Kidney epithelial cell (primary cell): Measurements from ENCODE around the gene NRROS. TPM values are rescaled to one million over a fixed set of nuclear protein-coding genes. Genes with fewer than 3 reads are reported as not detected.

Experiments used
- DNase-seq: peaks from one replicate; pipeline ENCODE4 v3.0.0-alpha.2; 2010; ENCODE audit warnings: low read depth
- H3K27me3 ChIP-seq: 2 replicates; pipeline ENCODE4 v1.6.0; 2011; ENCODE audit warnings: low read length; ENCODE audit not compliant: control insufficient read depth, insufficient read depth
- H3K36me3 ChIP-seq: 2 replicates; pipeline ENCODE4 v1.5.1; 2011; ENCODE audit warnings: low read length; ENCODE audit not compliant: control insufficient read depth, insufficient read depth
- H3K4me3 ChIP-seq: 2 replicates; pipeline ENCODE4 v1.5.1; 2011; ENCODE audit warnings: low read depth, mild to moderate bottlenecking, control low read depth, low read length
- total RNA-seq: library from RNA; depleted of rRNA; stranded (reverse); fragments of >200 nt; gene quantifications from 2 replicates; pipeline ENCODE4 v1.2.3, GENCODE V29; 2015
- TF ChIP-seq, protein P1 (sequence below): IDR thresholded peaks from 2 replicates; pipeline ENCODE4 v1.5.1; 2011; ENCODE audit warnings: mild to moderate bottlenecking, moderate library complexity, low read length, control low read depth, inconsistent platforms; ENCODE audit not compliant: insufficient read depth, poor library complexity, severe bottlenecking

NRROS gene
- total RNA-seq, 1 donor from 2014 or later = 1.8 TPM

DNA sequence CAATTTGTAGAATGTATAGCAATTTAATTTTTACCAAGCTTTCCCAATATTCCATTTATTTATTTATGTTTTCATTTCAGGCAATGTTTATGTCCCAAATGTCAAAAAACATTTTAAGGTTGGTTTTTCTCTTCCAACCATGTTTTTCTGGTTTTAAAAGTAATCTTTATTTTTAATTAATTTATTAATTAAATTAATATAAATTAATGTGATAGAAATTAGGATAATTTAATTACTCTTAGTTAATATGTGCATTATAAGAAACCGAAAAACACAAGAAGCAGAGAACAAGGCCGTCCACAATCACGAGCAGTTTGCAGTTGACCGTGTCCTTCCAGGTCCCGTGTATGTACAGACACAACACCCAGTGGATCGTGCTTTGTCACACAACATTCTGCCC lies 36.8 kb upstream of the NRROS start:
- H3K4me3 ChIP-seq = no peak overlapping the region
- TF ChIP-seq, protein P1, sequence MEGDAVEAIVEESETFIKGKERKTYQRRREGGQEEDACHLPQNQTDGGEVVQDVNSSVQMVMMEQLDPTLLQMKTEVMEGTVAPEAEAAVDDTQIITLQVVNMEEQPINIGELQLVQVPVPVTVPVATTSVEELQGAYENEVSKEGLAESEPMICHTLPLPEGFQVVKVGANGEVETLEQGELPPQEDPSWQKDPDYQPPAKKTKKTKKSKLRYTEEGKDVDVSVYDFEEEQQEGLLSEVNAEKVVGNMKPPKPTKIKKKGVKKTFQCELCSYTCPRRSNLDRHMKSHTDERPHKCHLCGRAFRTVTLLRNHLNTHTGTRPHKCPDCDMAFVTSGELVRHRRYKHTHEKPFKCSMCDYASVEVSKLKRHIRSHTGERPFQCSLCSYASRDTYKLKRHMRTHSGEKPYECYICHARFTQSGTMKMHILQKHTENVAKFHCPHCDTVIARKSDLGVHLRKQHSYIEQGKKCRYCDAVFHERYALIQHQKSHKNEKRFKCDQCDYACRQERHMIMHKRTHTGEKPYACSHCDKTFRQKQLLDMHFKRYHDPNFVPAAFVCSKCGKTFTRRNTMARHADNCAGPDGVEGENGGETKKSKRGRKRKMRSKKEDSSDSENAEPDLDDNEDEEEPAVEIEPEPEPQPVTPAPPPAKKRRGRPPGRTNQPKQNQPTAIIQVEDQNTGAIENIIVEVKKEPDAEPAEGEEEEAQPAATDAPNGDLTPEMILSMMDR = no peak
- H3K27me3 ChIP-seq = no peaks in the 10 kb centered on the region
- no peak for DNase-seq
- no peaks in the 10 kb centered on the region for H3K36me3 ChIP-seq

DNA sequence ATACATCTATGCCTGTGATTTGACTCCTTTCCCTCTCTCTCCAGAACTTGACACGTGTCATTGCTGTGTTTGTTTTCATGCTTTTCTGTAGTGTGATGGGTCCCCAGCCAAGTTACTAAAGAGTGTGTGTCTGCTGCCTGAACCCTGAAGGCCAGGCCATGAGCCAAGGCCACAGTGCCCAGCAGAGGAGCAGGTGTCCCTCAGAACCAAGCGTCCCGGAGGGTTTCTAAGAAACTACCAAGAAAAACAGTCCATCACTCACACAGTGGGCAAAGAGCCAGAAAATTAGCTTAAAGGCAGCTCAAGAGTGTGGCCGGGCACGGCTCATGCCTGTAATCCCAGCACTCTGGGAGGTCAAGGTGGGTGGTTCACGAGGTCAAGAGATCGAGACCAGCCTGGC lies 35.8 kb upstream of the NRROS start:
- Histone ChIP-seq H3K27me3 (no peaks in the 10 kb centered on the region), H3K4me3 (no peak overlapping the region), H3K36me3 (no peaks in the 10 kb centered on the region)
- no peak for DNase-seq
- TF ChIP-seq, protein P1 = no peak

DNA sequence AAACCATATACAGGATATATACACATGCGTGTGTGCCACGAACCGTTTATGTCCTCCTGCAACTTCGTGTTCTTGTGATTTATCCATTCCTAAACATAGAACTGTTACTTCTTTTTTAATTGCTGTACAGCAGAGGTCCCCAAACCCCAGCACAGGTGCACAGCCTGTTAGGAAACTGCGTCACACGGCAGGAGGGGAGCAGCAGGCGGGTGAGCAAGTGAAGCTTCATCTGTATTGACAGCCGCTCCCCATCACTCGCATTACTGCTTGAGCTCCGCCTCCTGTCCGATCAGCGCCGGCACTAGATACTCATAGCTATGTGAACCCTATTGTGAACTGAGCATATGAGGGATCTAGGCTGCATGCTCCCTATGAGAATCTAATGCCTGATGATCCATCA lies 34.9 kb upstream of the NRROS start:
- TF ChIP-seq, protein P1 = no peak
- no peaks in the 10 kb centered on the region for H3K36me3 ChIP-seq
- H3K4me3 ChIP-seq = no peak overlapping the region
- H3K27me3 ChIP-seq = no peaks in the 10 kb centered on the region
- no peak for DNase-seq

DNA sequence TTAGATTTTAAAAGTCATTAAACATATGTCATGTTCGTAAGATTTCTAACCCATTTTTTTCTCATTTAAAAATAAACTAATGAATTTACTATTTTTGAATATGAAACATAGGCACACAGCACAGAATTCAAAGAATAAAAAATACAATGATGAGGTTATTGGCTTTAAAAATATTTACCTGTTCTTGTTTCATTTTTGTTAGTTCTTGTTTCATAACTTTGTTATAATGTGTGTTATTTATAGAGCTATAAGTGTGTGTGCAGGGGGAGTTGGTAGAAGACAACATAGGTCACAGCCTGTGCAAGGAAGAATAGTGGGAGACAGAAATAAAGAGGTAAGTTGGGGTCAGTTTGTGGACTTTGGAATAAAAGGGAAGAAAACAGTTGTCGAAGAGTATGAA lies 30.8 kb upstream of the NRROS start:
- no peaks in the 10 kb centered on the region for H3K27me3 ChIP-seq
- TF ChIP-seq, protein P1 = no peak
- no peak for DNase-seq
- H3K4me3 ChIP-seq = no peak overlapping the region
- no peaks in the 10 kb centered on the region for H3K36me3 ChIP-seq

DNA sequence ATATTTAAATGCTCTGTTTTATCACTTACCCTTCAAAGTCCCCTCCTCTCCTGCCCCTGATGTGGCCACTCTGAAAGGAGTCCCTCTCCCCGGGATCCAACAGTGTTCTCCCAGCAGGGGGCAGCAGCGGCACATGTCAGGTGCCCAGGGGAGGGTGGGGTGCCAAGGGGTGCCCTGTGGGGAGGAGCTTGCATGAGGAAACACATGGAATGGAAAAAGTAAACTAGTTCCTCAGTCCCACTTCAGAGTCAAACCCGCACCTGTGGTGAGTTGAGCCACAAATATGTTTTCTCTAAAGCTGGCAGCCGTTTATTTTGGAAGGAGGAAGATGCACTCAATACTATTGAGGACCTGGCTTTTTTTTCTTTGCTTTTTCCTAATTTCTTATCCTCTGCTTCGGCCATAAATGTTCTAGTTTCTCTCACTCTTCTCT lies 30.1 kb upstream of the NRROS start:
- peak; percentile 31 for DNase-seq
- TF ChIP-seq, protein P1 = peak; percentile 97
- Histone ChIP-seq H3K27me3 (no peaks in the 10 kb centered on the region), H3K36me3 (no peaks in the 10 kb centered on the region), H3K4me3 (no peak overlapping the region)

DNA sequence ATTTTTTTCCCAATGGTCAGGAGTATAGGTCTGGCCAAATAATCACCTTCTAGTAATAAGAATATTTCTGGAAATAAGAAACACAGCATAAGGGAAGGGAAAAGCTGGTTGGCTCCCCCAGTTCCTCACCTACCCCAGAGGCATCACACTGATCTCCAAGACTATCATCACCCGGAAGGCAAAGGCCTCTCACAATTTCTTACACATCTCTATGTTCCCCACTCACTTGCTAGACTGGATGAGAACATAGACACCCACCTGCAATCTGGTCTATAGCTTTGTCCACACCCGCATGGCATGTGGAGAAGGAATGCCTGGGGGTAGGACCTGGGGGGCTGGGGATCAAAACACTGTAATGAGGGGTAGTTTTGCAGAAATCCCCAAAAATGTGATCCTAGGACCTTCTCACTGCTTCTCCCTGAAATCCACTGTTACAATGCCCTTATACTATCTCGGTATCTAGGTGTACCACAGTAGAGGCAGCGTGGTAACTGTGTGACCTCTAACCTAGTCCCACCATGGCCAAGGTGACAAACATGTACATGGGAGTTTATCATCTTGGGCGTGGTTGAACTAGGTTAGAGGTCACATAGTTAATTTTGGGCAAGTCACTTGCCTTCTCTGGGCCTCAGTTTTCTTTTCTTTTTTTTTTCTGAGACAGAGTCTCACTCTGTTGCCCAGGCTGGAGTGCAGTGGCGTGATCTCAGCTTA lies 29.5 kb upstream of the NRROS start:
- Histone ChIP-seq H3K27me3 (no peaks in the 10 kb centered on the region), H3K36me3 (no peaks in the 10 kb centered on the region), H3K4me3 (no peak overlapping the region)
- TF ChIP-seq, protein P1 = no peak
- no peak for DNase-seq
